GM12878 (cell line): ENCODE measurements around the gene RRAGA. TPM values are rescaled to one million over a fixed set of nuclear protein-coding genes. Genes with fewer than 3 reads are reported as not detected.
A peak's percentile ranks its signal among the peaks of the same experiment; 100 is the strongest.

Experiments used
- ATF7 ChIP-seq: fragments of 450-650 bp; IDR thresholded peaks from 2 replicates; pipeline ENCODE4 v1.6.1; 2016; ENCODE audit warnings: low read depth, mild to moderate bottlenecking
- BHLHE40 ChIP-seq, 2 experiments: fragments of 450-650 bp in 1 of 2; IDR thresholded peaks; 2 replicates each; pipeline ENCODE4 v1.6.1; 2011 to 2017; ENCODE audit warnings: low read depth in 2 of 2, borderline replicate concordance in 1 of 2, improper control_type of control experiment in 1 of 2, low read length in 1 of 2, mild to moderate bottlenecking in 1 of 2
- CEBPB ChIP-seq, 2 experiments: fragments of 150-350 bp in 1 of 2; IDR thresholded peaks; 2 replicates each; pipeline ENCODE4 v1.6.1; 2012 to 2014; ENCODE audit warnings: low read depth in 2 of 2, low read length in 2 of 2, borderline replicate concordance in 1 of 2, inconsistent platforms in 1 of 2
- KAT2A ChIP-seq: conservative IDR thresholded peaks from 2 replicates; pipeline ENCODE4 v1.6.1; 2011; ENCODE audit warnings: low read depth, low read length; ENCODE audit not compliant: control insufficient read depth
- NFYA ChIP-seq: IDR thresholded peaks from 2 replicates; pipeline ENCODE4 v1.6.1; 2011; ENCODE audit warnings: low read depth, mild to moderate bottlenecking, low read length, improper control_type of control experiment, borderline replicate concordance
- PAX5 ChIP-seq: IDR thresholded peaks from 2 replicates; pipeline ENCODE4 v1.6.1; 2011; ENCODE audit warnings: low read depth, low read length, borderline replicate concordance
- RAD51 ChIP-seq: fragments of 450-650 bp; IDR thresholded peaks from 2 replicates; pipeline ENCODE4 v1.6.1; 2016; ENCODE audit warnings: moderate library complexity, mild to moderate bottlenecking, inconsistent platforms
- RBBP5 ChIP-seq: fragments of 200-600 bp; sonication (generic); conservative IDR thresholded peaks from 2 replicates; pipeline ENCODE4 v1.6.1; 2016
- SIX5 ChIP-seq: IDR thresholded peaks from 2 replicates; pipeline ENCODE4 v1.6.1; 2011; ENCODE audit warnings: mild to moderate bottlenecking, low read depth, low read length, moderate library complexity; ENCODE audit not compliant: severe bottlenecking
- SMAD5 ChIP-seq: IDR thresholded peaks from 2 replicates; pipeline ENCODE4 v1.6.1; 2016; ENCODE audit warnings: antibody characterized with exemption, low read depth
- SMARCA5 ChIP-seq: fragments of 450-650 bp; IDR thresholded peaks from 2 replicates; pipeline ENCODE4 v1.6.1; 2017; ENCODE audit warnings: mild to moderate bottlenecking
- SPI1 ChIP-seq: IDR thresholded peaks from 2 replicates; pipeline ENCODE4 v1.6.1; 2011; ENCODE audit warnings: low read depth, mild to moderate bottlenecking, low read length, moderate library complexity, borderline replicate concordance; ENCODE audit not compliant: insufficient read depth
- TCF3 ChIP-seq: IDR thresholded peaks from 2 replicates; pipeline ENCODE4 v1.6.1; 2012; ENCODE audit warnings: low read depth, mild to moderate bottlenecking, low read length, borderline replicate concordance; ENCODE audit not compliant: insufficient read depth
- YBX1 ChIP-seq: fragments of 450-650 bp; IDR thresholded peaks from 2 replicates; pipeline ENCODE4 v1.6.1; 2016; ENCODE audit warnings: antibody characterized with exemption
- ZNF207 ChIP-seq: fragments of 450-650 bp; IDR thresholded peaks from 2 replicates; pipeline ENCODE4 v1.6.1; 2014; ENCODE audit warnings: antibody characterized with exemption, mild to moderate bottlenecking, borderline replicate concordance
- ZNF384 ChIP-seq: IDR thresholded peaks from 2 replicates; pipeline ENCODE4 v1.6.1; 2012; ENCODE audit warnings: low read depth, mild to moderate bottlenecking, low read length, improper control_type of control experiment, borderline replicate concordance
- ZNF622 ChIP-seq: fragments of 450-650 bp; IDR thresholded peaks from 2 replicates; pipeline ENCODE4 v1.6.1; 2017; ENCODE audit warnings: mild to moderate bottlenecking, inconsistent platforms
- ZZZ3 ChIP-seq: IDR thresholded peaks from 2 replicates; pipeline ENCODE4 v1.6.1; 2011; ENCODE audit warnings: low read depth; ENCODE audit not compliant: control insufficient read depth, insufficient read length
- polyA plus RNA-seq, 11 experiments: library from polyadenylated mRNA; depleted of rRNA in 4 of 11; unstranded in 6 of 11; stranded (reverse) in 5 of 11; fragments of >200 nt; fragmentation: Nextera tagmentation in 4 of 11; fragmentation: Illumina TruSeq in 1 of 11; extraction: Ambion mirVana in 4 of 11; extraction: Trizol in 1 of 11; gene quantifications; 1 replicate in 1 of 11; 2 replicates in 10 of 11; pipeline versions ENCODE4 v1.2.1 to v1.2.3, GENCODE V29; 2011 to 2016; ENCODE audit warnings: inconsistent platforms in 2 of 11, missing spikeins in 2 of 11, low read depth in 1 of 11
- total RNA-seq, 4 experiments: library from RNA; depleted of rRNA in 3 of 4; stranded (reverse); fragments of >200 nt in 3 of 4; fragmentation: Illumina TruSeq in 1 of 4; extraction: Trizol in 1 of 4; gene quantifications; 2 replicates each; pipeline versions ENCODE4 v1.2.1 to v1.2.3, GENCODE V29; 2013 to 2021
- TF ChIP-seq, protein P1 (sequence below): IDR thresholded peaks from 2 replicates; pipeline ENCODE4 v1.6.1; 2012; ENCODE audit warnings: low read depth, low read length, improper control_type of control experiment
- TF ChIP-seq, protein P2 (sequence below): IDR thresholded peaks from 2 replicates; pipeline ENCODE4 v1.6.1; 2011; ENCODE audit warnings: low read depth, low read length, improper control_type of control experiment, borderline replicate concordance
- TF ChIP-seq, protein P3 (sequence below): fragments of 450-650 bp; IDR thresholded peaks from 2 replicates; pipeline ENCODE4 v1.6.1; 2017; ENCODE audit warnings: mild to moderate bottlenecking, low read depth, inconsistent platforms; ENCODE audit not compliant: poor library complexity, severe bottlenecking
- TF ChIP-seq, protein P4 (sequence below): fragments of 450-650 bp; IDR thresholded peaks from 2 replicates; pipeline ENCODE4 v1.6.1; 2018; ENCODE audit warnings: borderline replicate concordance, mild to moderate bottlenecking; ENCODE audit not compliant: partially characterized antibody

RRAGA gene
- total and polyA plus RNA-seq, 10 of the 15 experiments (the other 5 are each of a cell fraction or from before 2014, with no cell fraction given): 10.1 to 74.6 (median 37.9) TPM

DNA sequence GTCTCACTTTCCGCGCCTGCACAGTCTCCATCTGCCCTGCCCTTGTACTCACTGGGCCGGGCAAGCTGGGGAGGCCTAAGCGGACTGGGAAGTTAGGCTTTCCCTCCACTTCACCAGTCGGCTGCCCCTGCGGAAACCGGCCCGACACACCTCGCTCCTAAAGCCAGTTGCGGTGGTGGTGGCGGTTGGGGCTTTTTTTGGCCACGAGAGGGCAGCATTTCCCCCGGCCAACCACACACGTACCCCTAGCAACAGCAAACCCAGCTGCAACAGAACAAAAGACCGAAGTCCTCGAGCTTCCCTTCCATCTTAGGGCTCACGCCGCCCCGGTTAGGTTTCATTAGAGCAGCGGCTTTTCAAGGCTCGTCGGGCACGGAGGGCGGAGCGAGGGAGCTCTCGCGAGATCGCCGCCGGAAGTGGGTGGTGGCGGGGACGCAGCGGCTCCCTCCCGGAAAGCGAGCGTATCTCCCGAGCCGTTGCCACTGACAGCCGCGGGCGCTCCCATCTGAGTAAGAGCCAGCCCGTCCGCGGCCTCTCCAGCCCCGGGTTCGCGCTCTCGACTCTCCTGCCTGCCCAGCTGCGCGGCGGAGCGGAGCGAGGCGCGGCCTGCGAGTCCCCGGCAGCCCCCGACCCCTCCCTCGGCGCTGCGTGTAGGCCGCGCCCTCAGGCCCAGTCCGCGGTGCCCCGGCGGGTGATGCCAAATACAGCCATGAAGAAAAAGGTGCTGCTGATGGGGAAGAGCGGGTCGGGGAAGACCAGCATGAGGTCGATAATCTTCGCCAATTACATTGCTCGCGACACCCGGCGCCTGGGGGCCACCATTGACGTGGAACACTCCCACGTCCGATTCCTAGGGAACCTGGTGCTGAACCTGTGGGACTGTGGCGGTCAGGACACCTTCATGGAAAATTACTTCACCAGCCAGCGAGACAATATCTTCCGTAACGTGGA is at the start of gene RRAGA (continued):
- TF ChIP-seq ZZZ3 (no peak), SMAD5 (peak; percentile 85; the same call in 1 of the 2 replicates), RAD51 (no peak), ZNF207 (peak; percentile 75; the same call in 1 of the 2 replicates), RBBP5 (no peak), TCF3 (peak; percentile 74; the same call in 1 of the 2 replicates), KAT2A (no peak), ATF7 (peak; percentile 55), ZNF384 (no peak), SIX5 (no peak), BHLHE40 (IDR thresholded peaks at IDR 0.05; ENCODE audit: borderline replicate concordance in 1 of 2, low read depth in 2 of 2, low read length in 1 of 2) (peak in 1 of 2 experiments; percentile 45; a peak in 2 of 4 replicates), SMARCA5 (peak; percentile 73), CEBPB (IDR thresholded peaks at IDR 0.05; ENCODE audit: borderline replicate concordance in 1 of 2, low read depth in 2 of 2, low read length in 2 of 2) (peak in 1 of 2 experiments; percentile 14; a peak in 1 of 4 replicates), ZNF622 (no peak), SPI1 (no peak), NFYA (no peak), YBX1 (no peak), PAX5 (peak; percentile 41; the same call in 1 of the 2 replicates)
- TF ChIP-seq, protein P1, sequence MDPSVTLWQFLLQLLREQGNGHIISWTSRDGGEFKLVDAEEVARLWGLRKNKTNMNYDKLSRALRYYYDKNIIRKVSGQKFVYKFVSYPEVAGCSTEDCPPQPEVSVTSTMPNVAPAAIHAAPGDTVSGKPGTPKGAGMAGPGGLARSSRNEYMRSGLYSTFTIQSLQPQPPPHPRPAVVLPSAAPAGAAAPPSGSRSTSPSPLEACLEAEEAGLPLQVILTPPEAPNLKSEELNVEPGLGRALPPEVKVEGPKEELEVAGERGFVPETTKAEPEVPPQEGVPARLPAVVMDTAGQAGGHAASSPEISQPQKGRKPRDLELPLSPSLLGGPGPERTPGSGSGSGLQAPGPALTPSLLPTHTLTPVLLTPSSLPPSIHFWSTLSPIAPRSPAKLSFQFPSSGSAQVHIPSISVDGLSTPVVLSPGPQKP: peak; percentile 96
- TF ChIP-seq, protein P2, sequence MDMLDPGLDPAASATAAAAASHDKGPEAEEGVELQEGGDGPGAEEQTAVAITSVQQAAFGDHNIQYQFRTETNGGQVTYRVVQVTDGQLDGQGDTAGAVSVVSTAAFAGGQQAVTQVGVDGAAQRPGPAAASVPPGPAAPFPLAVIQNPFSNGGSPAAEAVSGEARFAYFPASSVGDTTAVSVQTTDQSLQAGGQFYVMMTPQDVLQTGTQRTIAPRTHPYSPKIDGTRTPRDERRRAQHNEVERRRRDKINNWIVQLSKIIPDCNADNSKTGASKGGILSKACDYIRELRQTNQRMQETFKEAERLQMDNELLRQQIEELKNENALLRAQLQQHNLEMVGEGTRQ: no peak
- TF ChIP-seq, protein P3, sequence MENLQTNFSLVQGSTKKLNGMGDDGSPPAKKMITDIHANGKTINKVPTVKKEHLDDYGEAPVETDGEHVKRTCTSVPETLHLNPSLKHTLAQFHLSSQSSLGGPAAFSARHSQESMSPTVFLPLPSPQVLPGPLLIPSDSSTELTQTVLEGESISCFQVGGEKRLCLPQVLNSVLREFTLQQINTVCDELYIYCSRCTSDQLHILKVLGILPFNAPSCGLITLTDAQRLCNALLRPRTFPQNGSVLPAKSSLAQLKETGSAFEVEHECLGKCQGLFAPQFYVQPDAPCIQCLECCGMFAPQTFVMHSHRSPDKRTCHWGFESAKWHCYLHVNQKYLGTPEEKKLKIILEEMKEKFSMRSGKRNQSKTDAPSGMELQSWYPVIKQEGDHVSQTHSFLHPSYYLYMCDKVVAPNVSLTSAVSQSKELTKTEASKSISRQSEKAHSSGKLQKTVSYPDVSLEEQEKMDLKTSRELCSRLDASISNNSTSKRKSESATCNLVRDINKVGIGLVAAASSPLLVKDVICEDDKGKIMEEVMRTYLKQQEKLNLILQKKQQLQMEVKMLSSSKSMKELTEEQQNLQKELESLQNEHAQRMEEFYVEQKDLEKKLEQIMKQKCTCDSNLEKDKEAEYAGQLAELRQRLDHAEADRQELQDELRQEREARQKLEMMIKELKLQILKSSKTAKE: peak; percentile 30
- TF ChIP-seq, protein P4, sequence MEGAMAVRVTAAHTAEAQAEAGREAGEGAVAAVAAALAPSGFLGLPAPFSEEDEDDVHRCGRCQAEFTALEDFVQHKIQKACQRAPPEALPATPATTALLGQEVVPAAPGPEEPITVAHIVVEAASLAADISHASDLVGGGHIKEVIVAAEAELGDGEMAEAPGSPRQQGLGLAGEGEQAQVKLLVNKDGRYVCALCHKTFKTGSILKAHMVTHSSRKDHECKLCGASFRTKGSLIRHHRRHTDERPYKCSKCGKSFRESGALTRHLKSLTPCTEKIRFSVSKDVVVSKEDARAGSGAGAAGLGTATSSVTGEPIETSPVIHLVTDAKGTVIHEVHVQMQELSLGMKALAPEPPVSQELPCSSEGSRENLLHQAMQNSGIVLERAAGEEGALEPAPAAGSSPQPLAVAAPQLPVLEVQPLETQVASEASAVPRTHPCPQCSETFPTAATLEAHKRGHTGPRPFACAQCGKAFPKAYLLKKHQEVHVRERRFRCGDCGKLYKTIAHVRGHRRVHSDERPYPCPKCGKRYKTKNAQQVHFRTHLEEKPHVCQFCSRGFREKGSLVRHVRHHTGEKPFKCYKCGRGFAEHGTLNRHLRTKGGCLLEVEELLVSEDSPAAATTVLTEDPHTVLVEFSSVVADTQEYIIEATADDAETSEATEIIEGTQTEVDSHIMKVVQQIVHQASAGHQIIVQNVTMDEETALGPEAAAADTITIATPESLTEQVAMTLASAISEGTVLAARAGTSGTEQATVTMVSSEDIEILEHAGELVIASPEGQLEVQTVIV: no peak
